Activated CD8-positive, alpha-beta memory T cell treated with anti-CD3 and anti-CD28 coated beads, Interleukin-2, amount 10 ng/mL, durations not matched to agents 7 days and 5 days (primary cell): ENCODE measurements around the gene XPO5. TPM values are rescaled to one million over a fixed set of nuclear protein-coding genes. Genes with fewer than 3 reads are reported as not detected.

Source experiments
- ATAC-seq: fragments of 150-1000 bp; cut with Tn5 transposase; one replicate; pipeline ENCODE4 v1.10.0; 2021; ENCODE audit warnings: moderate library complexity
- CTCF ChIA-PET: fragments of 350-600 bp; sonication (Branson Sonifier 250); formaldehyde crosslinking; loops from one replicate; lab custom pipeline; 2021; ENCODE audit warnings: antibody characterized with exemption; lab: Charles Lee
- DNase-seq: peaks from one replicate; pipeline ENCODE4 v3.0.0-alpha.2; 2020
- H3K27ac Mint-ChIP-seq: one replicate; pipeline ENCODE4 v1.8.0; 2021; ENCODE audit warnings: mild to moderate bottlenecking, mixed read lengths
- H3K27me3 Mint-ChIP-seq: one replicate; pipeline ENCODE4 v1.8.0; 2021; ENCODE audit warnings: mixed read lengths
- H3K36me3 Mint-ChIP-seq: one replicate; pipeline ENCODE4 v1.8.0; 2021; ENCODE audit warnings: mild to moderate bottlenecking, mixed read lengths
- H3K4me1 Mint-ChIP-seq: one replicate; pipeline ENCODE4 v1.8.0; 2021; ENCODE audit warnings: mixed read lengths
- H3K4me3 Mint-ChIP-seq: one replicate; pipeline ENCODE4 v1.8.0; 2021; ENCODE audit warnings: mild to moderate bottlenecking, moderate library complexity, mixed read lengths
- H3K9me3 Mint-ChIP-seq: one replicate; pipeline ENCODE4 v1.8.0; 2022; ENCODE audit warnings: low read depth, mixed read lengths
- total RNA-seq, 2 experiments: library from RNA; stranded (reverse); gene quantifications; one replicate each; pipeline ENCODE4 v1.2.3, GENCODE V29; 2021

The XPO5 gene
- total RNA-seq, 2 experiments from 2014 or later = 83.2 to 105 TPM

DNA sequence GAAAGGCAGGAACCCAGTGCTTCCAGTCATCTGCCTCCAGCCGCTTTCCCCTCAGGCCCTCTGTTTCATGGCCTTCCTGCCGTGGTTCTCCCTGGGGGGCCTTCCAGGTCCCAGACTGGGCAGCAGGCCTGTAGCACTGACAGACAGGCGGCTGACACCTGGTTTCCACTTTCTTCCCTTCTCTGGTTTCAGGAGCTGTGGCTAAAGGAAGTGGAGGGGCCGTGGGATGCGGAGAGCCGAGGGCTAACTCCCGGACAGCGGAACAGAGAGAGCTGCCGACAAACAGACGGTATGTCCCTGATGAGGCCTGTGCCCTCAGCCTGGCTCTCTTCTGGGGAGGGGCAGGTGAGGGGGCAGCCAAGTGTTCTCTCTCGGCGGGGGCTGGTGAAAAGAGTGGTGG, 78.1 kb downstream of the XPO5 start:
- H3K9me3 Mint-ChIP-seq = no peaks in the 10 kb centered on the region
- H3K4me1 Mint-ChIP-seq = peaks cover 15% of the 10 kb centered on the region
- CTCF ChIA-PET = interaction anchor here (0.6 to 2.4 kb wide), 3 partner anchors 9 to 70 kb away, joined by 3 to 13 read pairs (median 4); partner anchors contain the start of gene ABCC10
- DNase-seq (no peak), ATAC-seq (no peak)
- no peak overlapping the region for H3K27ac Mint-ChIP-seq
- peaks cover 8% of the 10 kb centered on the region for H3K36me3 Mint-ChIP-seq
- H3K27me3 Mint-ChIP-seq = no peaks in the 10 kb centered on the region
- no peak overlapping the region for H3K4me3 Mint-ChIP-seq

DNA sequence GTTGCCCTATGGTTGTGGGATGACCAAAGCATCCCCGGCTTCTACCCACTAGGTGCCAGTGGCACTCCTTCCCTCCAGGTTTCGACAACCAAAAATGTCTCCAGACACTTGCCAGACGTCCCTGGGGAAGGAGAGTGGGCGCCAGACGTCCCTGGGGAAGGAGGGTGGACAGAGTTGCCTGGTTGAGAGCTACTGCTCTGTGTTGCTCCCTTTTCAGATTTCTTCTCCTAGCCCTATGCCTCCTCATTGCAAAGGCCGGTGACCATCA, 78.8 kb downstream of the XPO5 start:
- H3K36me3 Mint-ChIP-seq = peaks cover 5% of the 10 kb centered on the region
- H3K27ac Mint-ChIP-seq = no peak overlapping the region
- H3K27me3 Mint-ChIP-seq = no peaks in the 10 kb centered on the region
- no peak for DNase-seq
- CTCF ChIA-PET = interaction anchor here (0.9 to 5.5 kb wide), 4 partner anchors 10 to 235 kb away, joined by 3 to 37 read pairs (median 4); partner anchors contain the start of gene ABCC10
- no peak for ATAC-seq
- no peaks in the 10 kb centered on the region for H3K9me3 Mint-ChIP-seq
- H3K4me1 Mint-ChIP-seq = peaks cover 15% of the 10 kb centered on the region
- H3K4me3 Mint-ChIP-seq = no peak overlapping the region

DNA sequence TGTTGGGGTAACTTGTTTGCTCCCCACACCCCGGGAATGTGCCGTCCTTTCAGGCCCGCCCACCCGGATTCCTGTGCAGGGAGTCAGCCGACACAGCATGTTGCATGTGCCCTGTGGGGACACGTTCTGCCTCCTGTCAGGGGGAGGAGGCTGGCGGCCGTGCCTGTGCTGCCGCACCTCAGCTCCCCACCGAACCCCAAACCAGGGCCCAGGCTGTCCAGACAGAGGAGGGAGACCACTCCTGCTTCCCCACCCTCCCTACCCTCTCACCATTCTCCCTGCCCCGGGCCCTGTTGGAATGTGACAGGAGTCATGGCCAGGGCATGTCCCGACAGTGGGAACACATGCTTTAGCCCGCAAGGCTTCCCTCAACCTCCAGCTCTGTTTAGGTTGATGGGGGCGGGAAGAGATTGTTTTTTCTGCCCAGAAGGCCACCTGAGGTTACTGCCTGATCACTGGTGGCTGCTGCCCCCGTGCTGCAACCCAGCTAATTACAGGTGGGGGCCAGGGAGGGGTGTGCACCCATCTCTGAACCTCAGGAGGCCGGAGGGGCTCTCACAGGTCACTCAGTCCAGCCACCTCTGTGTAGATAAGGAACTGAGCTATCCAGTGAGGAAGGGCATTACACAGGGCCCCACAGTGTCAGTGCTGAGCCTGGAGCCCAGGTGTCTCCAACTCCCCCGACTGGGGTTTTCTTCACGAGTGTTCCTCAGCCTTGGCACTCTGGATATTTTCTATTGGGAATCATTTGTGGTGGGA, 79.3 kb downstream of the XPO5 start:
- no peak for DNase-seq

DNA sequence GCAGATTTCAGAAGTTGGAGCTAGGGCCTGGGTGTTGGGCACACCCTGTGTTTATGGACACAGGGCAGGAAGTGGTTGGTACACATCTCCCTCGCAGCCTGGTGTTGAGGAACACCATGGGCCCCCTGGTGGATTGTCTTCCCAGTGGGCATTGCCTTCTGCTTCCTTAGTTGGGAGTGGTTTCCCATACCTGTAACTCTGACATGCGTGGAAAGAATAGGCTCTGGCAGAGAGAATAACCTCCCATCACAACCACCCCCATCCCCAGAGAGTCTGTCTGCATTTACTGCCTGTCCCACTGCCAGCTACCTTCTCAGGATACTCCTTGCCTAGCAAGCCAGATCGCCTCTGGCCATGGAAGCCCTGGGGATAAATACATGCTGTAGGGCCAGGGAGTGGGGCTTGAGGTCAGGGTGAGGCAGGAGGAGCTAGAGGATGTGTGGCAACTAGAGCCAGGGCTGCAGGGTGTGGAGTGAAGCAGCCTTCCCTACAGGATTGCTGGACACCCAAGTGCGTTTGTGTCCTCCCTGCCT, 80.4 kb downstream of the XPO5 start:
- H3K27ac Mint-ChIP-seq = peak overlapping the region; percentile 80
- H3K36me3 Mint-ChIP-seq = no peaks in the 10 kb centered on the region
- DNase-seq (no peak), ATAC-seq (no peak)
- H3K4me1 Mint-ChIP-seq = peaks cover 15% of the 10 kb centered on the region
- CTCF ChIA-PET = interaction anchor here (1.0 to 5.5 kb wide), 7 partner anchors 8 to 267 kb away, joined by 3 to 37 read pairs (median 4); partner anchors contain the start of genes DLK2 and DNPH1
- no peak overlapping the region for H3K4me3 Mint-ChIP-seq
- no peaks in the 10 kb centered on the region for H3K27me3 Mint-ChIP-seq
- H3K9me3 Mint-ChIP-seq = no peaks in the 10 kb centered on the region

More for the DNA sequence above, 79.3 kb downstream of the XPO5 start:
- CTCF ChIA-PET = interaction anchor here (0.9 to 5.5 kb wide), 5 partner anchors 11 to 244 kb away, joined by 3 to 37 read pairs (median 4); partner anchors contain the start of gene ABCC10
- Mint-ChIP-seq H3K27me3 (no peaks in the 10 kb centered on the region), H3K4me3 (no peak overlapping the region), H3K27ac (no peak overlapping the region), H3K4me1 (peaks cover 15% of the 10 kb centered on the region), H3K9me3 (no peaks in the 10 kb centered on the region), H3K36me3 (peaks cover 2% of the 10 kb centered on the region)
- no peak for ATAC-seq

DNA sequence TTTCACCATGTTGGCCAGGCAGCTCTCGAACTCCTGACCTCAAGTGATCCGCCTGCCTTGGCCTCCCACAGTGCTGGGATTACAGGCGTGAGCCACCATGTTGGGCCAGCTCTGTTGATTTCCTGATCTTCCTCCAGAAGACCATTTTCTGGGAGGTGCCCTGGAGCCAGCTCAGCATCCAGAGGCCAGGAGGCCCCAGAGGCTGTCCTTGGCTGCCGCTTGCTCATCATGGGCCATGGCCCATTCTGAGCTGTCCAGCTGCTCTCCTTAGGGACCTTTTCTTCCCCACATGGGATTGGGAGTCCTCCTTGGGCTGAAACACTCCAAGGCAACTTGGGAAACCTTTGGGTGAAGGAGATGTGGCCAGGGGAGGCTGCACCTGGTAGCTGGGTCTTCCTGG, 81.1 kb downstream of the XPO5 start:
- ATAC-seq = no peak
- Mint-ChIP-seq H3K4me1 (peaks cover 15% of the 10 kb centered on the region), H3K27me3 (no peaks in the 10 kb centered on the region), H3K9me3 (no peaks in the 10 kb centered on the region), H3K36me3 (no peaks in the 10 kb centered on the region), H3K27ac (no peak overlapping the region), H3K4me3 (no peak overlapping the region)
- CTCF ChIA-PET = interaction anchor here (1.0 to 5.5 kb wide), 6 partner anchors 8 to 266 kb away, joined by 3 to 37 read pairs (median 4); partner anchors contain the start of genes DLK2 and DNPH1
- no peak for DNase-seq

DNA sequence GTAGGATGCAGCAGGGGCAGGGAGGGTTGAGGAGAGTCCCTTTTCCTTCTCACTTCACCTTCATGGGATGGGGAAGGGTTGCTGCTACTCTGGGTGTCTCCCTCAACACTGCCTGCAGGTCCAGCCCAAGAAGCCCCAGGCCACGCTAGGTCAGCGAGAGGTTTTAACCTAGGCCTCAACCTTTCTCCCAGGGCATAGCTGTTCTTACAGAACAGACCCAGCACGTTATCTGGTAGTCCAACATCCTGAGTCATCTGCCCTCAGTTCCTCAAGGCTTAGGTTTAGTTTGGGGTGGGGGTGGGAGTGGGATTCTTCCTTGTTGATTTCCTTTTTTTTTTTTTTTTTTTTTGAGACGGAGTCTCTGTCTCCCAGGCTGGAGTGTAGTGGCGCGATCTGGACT, 81.5 kb downstream of the XPO5 start:
- H3K4me3 Mint-ChIP-seq = no peak overlapping the region
- no peaks in the 10 kb centered on the region for H3K27me3 Mint-ChIP-seq
- CTCF ChIA-PET = interaction anchor here (0.6 to 5.5 kb wide), 6 partner anchors 8 to 759 kb away, joined by 3 to 37 read pairs (median 4); partner anchors contain the start of genes DLK2 and DNPH1
- DNase-seq (no peak), ATAC-seq (no peak)
- H3K27ac Mint-ChIP-seq = no peak overlapping the region
- H3K9me3 Mint-ChIP-seq = no peaks in the 10 kb centered on the region
- peaks cover 15% of the 10 kb centered on the region for H3K4me1 Mint-ChIP-seq
- H3K36me3 Mint-ChIP-seq = no peaks in the 10 kb centered on the region

DNA sequence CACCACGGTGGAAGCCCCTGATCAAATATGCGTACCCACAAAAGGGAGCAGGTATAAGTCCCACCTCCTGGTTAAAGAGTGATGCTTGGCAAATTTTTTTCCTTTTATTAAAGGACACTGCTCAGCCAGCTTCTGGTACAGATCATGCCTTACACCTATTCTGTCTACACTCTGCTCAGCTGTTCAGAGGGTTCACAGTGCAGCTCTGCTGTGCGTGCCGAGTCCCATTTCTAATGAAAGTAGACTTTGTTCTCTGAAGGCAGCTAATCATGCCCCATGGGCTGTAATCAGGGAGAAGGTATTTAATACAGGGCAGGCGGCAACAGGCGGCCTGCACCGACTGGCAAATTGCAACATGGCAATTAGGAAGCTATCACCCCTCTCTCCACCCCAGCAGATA, 82.0 kb downstream of the XPO5 start:
- no peak for ATAC-seq
- Mint-ChIP-seq H3K36me3 (no peaks in the 10 kb centered on the region), H3K9me3 (no peaks in the 10 kb centered on the region), H3K27ac (no peak overlapping the region), H3K4me3 (no peak overlapping the region), H3K4me1 (peaks cover 15% of the 10 kb centered on the region), H3K27me3 (no peaks in the 10 kb centered on the region)
- DNase-seq = no peak
- CTCF ChIA-PET = interaction anchor here (0.6 to 5.5 kb wide), 5 partner anchors 8 to 758 kb away, joined by 3 to 37 read pairs (median 5); partner anchors contain the start of gene DLK2

DNA sequence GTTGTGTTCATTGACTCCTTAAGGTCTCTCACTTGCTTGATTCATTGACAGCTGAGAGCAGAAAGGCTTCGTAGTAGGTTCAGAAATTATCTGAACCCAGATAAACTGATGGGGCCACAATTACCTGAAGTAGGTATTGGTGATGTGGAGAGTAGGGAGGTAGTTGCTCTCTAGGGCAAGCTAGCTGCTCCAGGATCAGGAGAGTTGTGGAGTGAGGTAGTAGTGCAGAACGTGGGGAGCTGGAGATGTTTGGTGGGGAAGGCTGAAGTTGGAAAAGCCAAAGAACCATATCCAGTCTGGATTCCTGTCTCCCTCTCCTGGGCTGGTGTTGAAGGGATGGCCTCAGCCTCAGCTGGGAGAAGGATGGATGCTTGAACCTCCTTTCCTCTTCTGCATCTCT, 82.6 kb downstream of the XPO5 start:
- CTCF ChIA-PET = interaction anchor here (0.9 to 5.5 kb wide), 4 partner anchors 14 to 230 kb away, joined by 3 to 37 read pairs (median 7); partner anchors contain the start of gene DLK2
- H3K9me3 Mint-ChIP-seq = no peaks in the 10 kb centered on the region
- no peak for ATAC-seq
- DNase-seq = no peak
- H3K27me3 Mint-ChIP-seq = no peaks in the 10 kb centered on the region
- H3K27ac Mint-ChIP-seq = no peak overlapping the region
- peaks cover 15% of the 10 kb centered on the region for H3K4me1 Mint-ChIP-seq
- no peak overlapping the region for H3K4me3 Mint-ChIP-seq
- no peaks in the 10 kb centered on the region for H3K36me3 Mint-ChIP-seq

DNA sequence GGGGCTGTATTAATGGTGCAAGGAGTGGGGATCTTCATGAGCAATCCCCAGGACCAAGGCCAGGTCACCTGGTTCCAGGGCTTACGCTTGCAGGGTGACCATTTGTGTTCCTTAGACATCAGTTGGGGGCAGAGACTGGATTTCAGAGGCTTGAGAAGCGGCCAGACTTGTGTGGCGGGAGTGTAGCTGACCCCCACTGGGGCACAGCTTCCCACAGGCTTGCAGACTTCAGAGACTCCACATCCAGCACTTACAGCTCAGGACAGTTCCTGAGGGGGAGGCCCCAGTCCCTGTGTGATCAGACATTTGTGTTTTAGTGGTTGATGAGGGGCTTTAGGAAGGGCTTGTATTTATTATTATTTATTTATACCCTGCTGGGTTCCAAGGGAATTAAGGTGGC, 83.2 kb downstream of the XPO5 start:
- Mint-ChIP-seq H3K27ac (no peak overlapping the region), H3K4me3 (no peak overlapping the region), H3K4me1 (peaks cover 15% of the 10 kb centered on the region), H3K36me3 (no peaks in the 10 kb centered on the region), H3K9me3 (no peaks in the 10 kb centered on the region), H3K27me3 (no peaks in the 10 kb centered on the region)
- ATAC-seq (no peak), DNase-seq (no peak)
- CTCF ChIA-PET = interaction anchor here (0.9 to 5.5 kb wide), 3 partner anchors 14 to 230 kb away, joined by 3 to 37 read pairs (median 3); no protein-coding TSS in a partner anchor

DNA sequence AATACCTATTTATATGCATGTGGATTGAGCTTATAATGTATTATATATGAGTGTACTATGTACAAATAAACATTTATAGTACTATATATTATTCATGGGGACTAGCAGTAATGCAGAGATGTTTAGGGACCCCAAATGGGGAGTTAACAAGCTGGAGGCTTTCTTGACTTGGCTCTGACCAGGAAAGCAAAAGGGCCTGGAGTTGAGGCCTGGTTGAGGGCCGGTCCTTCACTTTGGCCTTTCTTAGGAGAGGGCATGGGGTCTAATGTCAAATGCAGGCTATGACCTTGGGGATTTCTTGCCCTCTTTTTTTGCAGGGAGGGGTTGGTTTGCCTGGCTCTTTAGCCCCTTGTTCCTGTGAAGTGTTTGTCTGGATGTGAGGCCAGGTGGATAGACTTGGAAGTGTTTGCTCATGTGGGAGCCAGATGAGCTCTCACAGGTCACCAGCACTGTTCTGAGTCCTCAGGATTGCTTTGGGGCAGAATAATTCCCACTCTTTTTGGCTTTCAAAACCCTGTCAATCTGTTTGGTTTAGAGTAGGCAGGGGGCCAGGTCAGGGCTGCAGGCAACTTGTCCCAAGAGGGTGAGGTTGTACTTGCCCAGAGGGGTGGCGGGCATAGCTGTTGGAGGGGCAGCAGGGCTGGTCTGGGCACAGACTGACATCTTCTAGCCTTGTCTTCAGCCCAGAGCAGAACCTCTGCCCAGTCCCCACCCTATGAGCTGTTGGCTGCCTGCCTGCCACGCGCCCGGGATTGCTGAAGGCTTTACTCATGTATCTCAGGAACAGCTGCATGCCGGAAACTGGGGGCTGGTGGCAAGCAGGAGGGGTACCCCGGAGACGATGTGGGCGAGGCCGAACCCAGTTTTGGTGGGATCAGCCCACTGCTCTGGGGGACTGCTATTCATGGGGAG, 83.8 kb downstream of the XPO5 start:
- CTCF ChIA-PET = interaction anchor here (1.4 to 5.5 kb wide), 4 partner anchors 10 to 20 kb away, joined by 3 to 37 read pairs (median 4); no protein-coding TSS in a partner anchor
- Mint-ChIP-seq H3K4me3 (no peak overlapping the region), H3K27me3 (no peaks in the 10 kb centered on the region), H3K4me1 (peaks cover 15% of the 10 kb centered on the region), H3K9me3 (no peaks in the 10 kb centered on the region), H3K27ac (no peak overlapping the region), H3K36me3 (no peaks in the 10 kb centered on the region)
- DNase-seq (no peak), ATAC-seq (no peak)

DNA sequence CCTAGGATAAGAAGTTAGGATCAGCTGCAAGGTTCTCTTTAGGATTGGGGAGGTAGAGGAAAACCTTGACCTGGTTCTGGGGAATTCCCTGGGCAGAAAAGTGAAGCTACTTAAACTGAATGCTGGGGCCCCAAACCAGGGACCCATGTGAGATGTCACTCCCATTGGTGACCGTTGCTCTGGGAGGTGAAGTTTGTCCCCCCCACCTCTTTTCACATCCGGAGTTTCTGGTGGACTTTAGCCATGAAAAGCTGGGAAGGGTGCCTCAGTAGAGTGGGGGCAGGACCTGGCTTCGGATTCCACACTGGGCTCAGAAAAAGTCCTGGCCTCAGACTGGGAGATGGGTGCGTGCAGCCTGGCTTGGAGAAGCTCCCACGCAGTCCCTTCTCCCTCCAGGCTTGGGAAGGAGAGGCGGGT, 85.3 kb downstream of the XPO5 start:
- Mint-ChIP-seq H3K9me3 (no peaks in the 10 kb centered on the region), H3K27me3 (no peaks in the 10 kb centered on the region), H3K27ac (no peak overlapping the region), H3K36me3 (no peaks in the 10 kb centered on the region), H3K4me3 (no peak overlapping the region), H3K4me1 (peaks cover 12% of the 10 kb centered on the region)
- ATAC-seq (no peak), DNase-seq (no peak)
- CTCF ChIA-PET = interaction anchor here (1.6 to 1.8 kb wide), 2 partner anchors 11 to 16 kb away, joined by 3 to 6 read pairs; no protein-coding TSS in a partner anchor

DNA sequence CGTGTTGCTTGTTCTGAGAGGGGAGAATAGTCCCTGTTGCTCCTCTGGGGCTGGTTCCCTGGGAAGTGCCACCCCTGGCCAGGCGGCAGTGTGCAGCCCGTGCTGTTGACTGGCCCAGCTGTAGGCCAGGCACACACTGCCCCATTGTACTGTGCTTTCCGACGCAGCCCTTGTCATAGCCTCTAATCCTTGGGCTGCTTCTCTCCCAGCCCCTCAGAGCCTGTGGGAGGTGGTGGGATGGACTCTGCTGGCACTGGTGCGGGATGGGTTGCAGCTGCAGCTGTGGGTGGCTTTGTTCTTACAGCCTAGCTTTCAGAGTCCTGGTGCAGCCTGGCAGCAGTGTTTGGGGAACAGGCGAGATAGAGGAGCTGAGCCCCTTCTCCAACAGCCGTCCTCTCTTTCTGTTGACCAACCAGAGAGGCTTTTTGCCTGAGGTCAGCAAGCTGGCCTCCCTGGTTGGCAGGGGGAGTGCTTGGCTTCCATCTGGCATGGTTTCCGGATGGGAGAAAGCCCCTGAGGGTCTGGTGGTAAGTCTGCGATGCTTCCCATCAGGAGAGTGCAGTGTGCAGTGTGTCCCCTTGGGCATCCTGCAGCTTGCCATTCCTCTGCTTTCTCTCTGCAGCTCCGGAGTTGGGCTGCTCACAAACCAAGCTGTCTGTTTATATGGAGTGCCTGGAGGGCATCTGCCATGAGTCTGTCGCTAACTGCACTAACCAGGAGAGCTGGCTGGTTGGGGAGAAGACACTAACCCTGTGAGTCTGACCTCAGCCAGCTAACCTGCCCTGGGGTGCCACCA, 86.4 kb downstream of the XPO5 start:
- Mint-ChIP-seq H3K4me3 (no peak overlapping the region), H3K27me3 (no peaks in the 10 kb centered on the region), H3K4me1 (peaks cover 4% of the 10 kb centered on the region), H3K27ac (no peak overlapping the region), H3K9me3 (no peaks in the 10 kb centered on the region), H3K36me3 (no peaks in the 10 kb centered on the region)
- DNase-seq = no peak
- CTCF ChIA-PET = interaction anchor here (1.1 to 1.8 kb wide), 2 partner anchors 17 to 20 kb away, joined by 4 to 6 read pairs; partner anchors contain the start of gene LRRC73
- no peak for ATAC-seq
